Keratinocyte (primary cell): ENCODE data around the gene KRT2. TPM values are rescaled to one million over a fixed set of nuclear protein-coding genes. Genes with fewer than 3 reads are reported as not detected.

Experiments
- DNase-seq: peaks from one replicate; pipeline ENCODE4 v3.0.0-alpha.2; 2011; ENCODE audit warnings: low read depth, missing footprints, low spot score
- FAIRE-seq: peaks from 2 replicates; lab custom pipeline; 2011; peaks lifted over from hg19 to GRCh38; lab: Jason Lieb, UNC
- H2AFZ ChIP-seq: 2 replicates; pipeline ENCODE4 v1.6.0; 2012; ENCODE audit warnings: low read length, control low read depth, inconsistent platforms; ENCODE audit not compliant: control insufficient read depth
- H3K27ac ChIP-seq: 2 replicates; pipeline ENCODE4 v1.5.1; 2011; ENCODE audit warnings: low read length; ENCODE audit not compliant: control insufficient read depth, insufficient read depth
- H3K27me3 ChIP-seq: 3 replicates; pipeline ENCODE4 v1.6.0; 2011; ENCODE audit warnings: low read length; ENCODE audit not compliant: control insufficient read depth, insufficient read depth; ENCODE audit errors: extremely low read depth
- H3K36me3 ChIP-seq, 2 experiments: 2 replicates in 1 of 2; 3 replicates in 1 of 2; pipeline ENCODE4 v1.5.1; 2011; ENCODE audit warnings: low read length in 2 of 2, mild to moderate bottlenecking in 1 of 2; ENCODE audit not compliant: control insufficient read depth in 2 of 2, insufficient read depth in 2 of 2; ENCODE audit errors: extremely low read depth in 1 of 2
- H3K4me1 ChIP-seq: 3 replicates; pipeline ENCODE4 v1.5.1; 2011; ENCODE audit warnings: low read length; ENCODE audit not compliant: control insufficient read depth, insufficient read depth; ENCODE audit errors: extremely low read depth
- H3K4me2 ChIP-seq: 3 replicates; pipeline ENCODE4 v1.6.0; 2011; ENCODE audit warnings: low read depth, low read length; ENCODE audit not compliant: control insufficient read depth, insufficient read depth; ENCODE audit errors: extremely low read depth
- H3K4me3 ChIP-seq, 3 experiments: fragments of 200-600 bp in 1 of 3; sonication (generic) in 1 of 3; 2 replicates in 2 of 3; 3 replicates in 1 of 3; pipeline ENCODE4 v1.5.1; 2011 to 2016; ENCODE audit warnings: low read length in 3 of 3, mild to moderate bottlenecking in 3 of 3, control low read depth in 2 of 3, inconsistent platforms in 1 of 3, low read depth in 1 of 3, mixed read lengths in 1 of 3, mixed run types in 1 of 3, moderate library complexity in 1 of 3; ENCODE audit not compliant: control insufficient read depth in 2 of 3, insufficient read depth in 2 of 3; ENCODE audit errors: extremely low read depth in 1 of 3
- H3K79me2 ChIP-seq: 2 replicates; pipeline ENCODE4 v1.6.0; 2012; ENCODE audit warnings: low read length; ENCODE audit not compliant: control insufficient read depth, insufficient read depth
- H3K9ac ChIP-seq: 3 replicates; pipeline ENCODE4 v1.6.0; 2011; ENCODE audit warnings: low read length; ENCODE audit not compliant: control insufficient read depth, insufficient read depth; ENCODE audit errors: extremely low read depth
- H3K9me1 ChIP-seq: 3 replicates; pipeline ENCODE4 v1.6.0; 2011; ENCODE audit warnings: low read length; ENCODE audit not compliant: control insufficient read depth, insufficient read depth; ENCODE audit errors: extremely low read depth
- H3K9me3 ChIP-seq: 2 replicates; pipeline ENCODE4 v1.5.1; 2012; ENCODE audit warnings: low read depth, low read length; ENCODE audit not compliant: control insufficient read depth
- H4K20me1 ChIP-seq: 3 replicates; pipeline ENCODE4 v1.6.0; 2011; ENCODE audit warnings: low read length; ENCODE audit not compliant: control insufficient read depth, insufficient read depth; ENCODE audit errors: extremely low read depth
- CTCF ChIP-seq, 3 experiments: IDR thresholded peaks in 1 of 3; conservative IDR thresholded peaks in 1 of 3; optimal IDR thresholded peaks in 1 of 3; 2 replicates in 2 of 3; 3 replicates in 1 of 3; pipeline versions ENCODE3 to v1.5.1; 2011; ENCODE audit warnings: low read length in 3 of 3, mild to moderate bottlenecking in 3 of 3, moderate library complexity in 2 of 3, control low read depth in 1 of 3, inconsistent platforms in 1 of 3; ENCODE audit not compliant: insufficient read depth in 2 of 3; ENCODE audit errors: extremely low read depth in 1 of 3
- EZH2 ChIP-seq: IDR thresholded peaks from one replicate; pipeline ENCODE4 v1.6.1; 2012; ENCODE audit warnings: inconsistent platforms, mild to moderate bottlenecking, low read length, moderate library complexity
- dilution Hi-C: fragments of 300-500 bp; cut with MboI; formaldehyde crosslinking; loops from one replicate; pipeline ENCODE4 v1.7.0; 2020; ENCODE audit warnings: low sequenced_read_pairs; ENCODE audit not compliant: extremely low pct_ligation_motif_present
- polyA plus RNA-seq, 5 experiments: library from polyadenylated mRNA; depleted of rRNA in 3 of 5; stranded (reverse) in 3 of 5; stranded (forward) in 1 of 5; unstranded in 1 of 5; fragments of >200 nt; gene quantifications; 1 replicate in 1 of 5; 2 replicates in 3 of 5; 3 replicates in 1 of 5; pipeline versions ENCODE4 v1.2.1 to v1.2.3, GENCODE V29; 2011 to 2012; ENCODE audit warnings: missing spikeins in 2 of 5, low read depth in 1 of 5, low replicate concordance in 1 of 5

The KRT2 gene
- polyA plus RNA-seq, 1 donor (not counting 4 experiments of a cell fraction or from before 2014, with no cell fraction given) = 0.69 TPM

DNA sequence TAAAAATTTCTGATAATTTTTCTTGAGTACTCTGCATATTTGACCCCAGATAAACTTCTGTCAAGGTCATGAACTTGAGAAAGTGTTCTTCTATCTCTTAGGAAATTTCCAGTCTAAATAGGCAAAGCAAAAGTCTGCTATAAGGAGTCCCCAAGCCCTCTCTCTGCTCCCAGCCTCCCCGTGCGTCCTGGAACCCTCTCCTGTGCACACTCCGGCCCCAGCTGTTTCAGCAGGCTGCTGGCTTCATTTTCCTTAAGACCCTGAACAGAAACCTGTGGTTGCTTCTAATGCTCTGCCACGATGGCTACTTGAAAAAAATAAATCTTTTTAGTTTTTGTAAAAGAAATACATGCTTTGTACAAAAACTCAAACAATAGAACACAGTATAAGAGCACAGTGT is 14.7 kb downstream of the KRT2 start:
- no peak for TF ChIP-seq EZH2
- no peak for TF ChIP-seq CTCF (optimal IDR thresholded peaks at IDR 0.05 in 1 of 3, IDR thresholded peaks at IDR 0.05 in 1 of 3, conservative IDR thresholded peaks at IDR 0.05 in 1 of 3; ENCODE audit: extremely low read depth in 1 of 3, insufficient read depth in 2 of 3, low read length in 3 of 3)
- H3K9me3 ChIP-seq = no peaks in the 10 kb centered on the region
- no peaks in the 10 kb centered on the region for H3K79me2 ChIP-seq
- H3K4me1 ChIP-seq = no peaks in the 10 kb centered on the region
- no peaks in the 10 kb centered on the region for H4K20me1 ChIP-seq
- H3K4me2 ChIP-seq = no peak overlapping the region
- no peak overlapping the region for H2AFZ ChIP-seq
- no peak overlapping the region for H3K27ac ChIP-seq
- no peak overlapping the region for H3K4me3 ChIP-seq
- FAIRE-seq = no peak
- H3K9ac ChIP-seq = no peak overlapping the region
- no peaks in the 10 kb centered on the region for H3K9me1 ChIP-seq
- no peaks in the 10 kb centered on the region for H3K36me3 ChIP-seq
- peaks cover 4% of the 10 kb centered on the region for H3K27me3 ChIP-seq
- DNase-seq = no peak
- dilution Hi-C loops = no loop called here

GRCh38 chr12:52636592-52637258 is 15.3 kb downstream of the KRT2 start:
- Histone ChIP-seq H3K9ac (no peak overlapping the region), H3K4me2 (no peak overlapping the region), H3K4me3 (no peak overlapping the region), H3K36me3 (no peaks in the 10 kb centered on the region), H3K4me1 (no peaks in the 10 kb centered on the region), H3K9me1 (no peaks in the 10 kb centered on the region), H4K20me1 (no peaks in the 10 kb centered on the region), H3K27ac (no peak overlapping the region), H3K79me2 (no peaks in the 10 kb centered on the region), H2AFZ (no peak overlapping the region), H3K27me3 (peaks cover 6% of the 10 kb centered on the region), H3K9me3 (no peaks in the 10 kb centered on the region)
- TF ChIP-seq CTCF (optimal IDR thresholded peaks at IDR 0.05 in 1 of 3, IDR thresholded peaks at IDR 0.05 in 1 of 3, conservative IDR thresholded peaks at IDR 0.05 in 1 of 3; ENCODE audit: extremely low read depth in 1 of 3, insufficient read depth in 2 of 3, low read length in 3 of 3) (no peak), EZH2 (no peak)
- no peak for FAIRE-seq
- dilution Hi-C loops = no loop called here
- no peak for DNase-seq
